K562 (cell line): Measurements from ENCODE around the gene EBF4. TPM values are rescaled to one million over a fixed set of nuclear protein-coding genes. Genes with fewer than 3 reads are reported as not detected.

ENCODE experiments used
- ATAC-seq: fragments of 200-7000 bp; cut with Tn5 transposase; 3 replicates; pipeline ENCODE4 v1.9.1; 2020; ENCODE audit warnings: moderate library complexity
- BruUV-seq: library from RNA; stranded (reverse); fragments of 400-500 nt; replicated peaks from 2 replicates; lab custom pipeline; 2021; lab: Mats Ljungman, UMichigan
- CTCF ChIA-PET: fragments of 300-600 bp; formaldehyde crosslinking; extraction: SDS; loops from one replicate; lab custom pipeline; 2021; ENCODE audit warnings: low intra/inter-chr PET ratio; lab: Yijun Ruan, JAX
- POLR2A ChIA-PET: fragments of 300-600, 350-650 bp; sonication (Branson Sonifier 250); formaldehyde crosslinking; extraction: SDS; loops from one replicate; lab custom pipeline; 2021; ENCODE audit warnings: antibody characterized with exemption, inconsistent platforms; lab: Yijun Ruan, JAX
- DNase-seq, 4 experiments: peaks; one replicate each; pipeline versions ENCODE4 v3.0.0 to v3.0.0-alpha.2; 2011 to 2018; ENCODE audit warnings: low spot score in 3 of 4, mixed read lengths in 3 of 4; ENCODE audit errors: extremely low read depth in 1 of 4
- FAIRE-seq: peaks from 2 replicates; lab custom pipeline; 2011; peaks lifted over from hg19 to GRCh38; lab: Jason Lieb, UNC
- H2AFZ ChIP-seq: 2 replicates; pipeline ENCODE4 v1.6.0; 2011; ENCODE audit warnings: low read depth, low read length, control low read depth, inconsistent platforms
- H3K27ac ChIP-seq: fragments of 200-600 bp; 3 replicates; pipeline ENCODE4 v1.8.0; 2011; ENCODE audit warnings: low read depth, mild to moderate bottlenecking, control low read depth, inconsistent platforms, low read length, moderate library complexity, mixed read lengths; ENCODE audit errors: extremely low read depth
- H3K27me3 ChIP-seq, 2 experiments: fragments of 300-600 bp in 1 of 2; 2 replicates in 1 of 2; 3 replicates in 1 of 2; pipeline versions ENCODE4 v1.6.0 to v1.8.0; 2011; ENCODE audit warnings: inconsistent platforms in 2 of 2, low read length in 2 of 2, mild to moderate bottlenecking in 1 of 2, mixed read lengths in 1 of 2, moderate library complexity in 1 of 2; ENCODE audit not compliant: control insufficient read depth in 2 of 2, insufficient read depth in 2 of 2
- H3K36me3 ChIP-seq: fragments of 300-600 bp; 3 replicates; pipeline ENCODE4 v1.8.0; 2011; ENCODE audit warnings: mild to moderate bottlenecking, low read length, inconsistent platforms; ENCODE audit not compliant: control insufficient read depth, insufficient read depth
- H3K4me1 ChIP-seq, 2 experiments: fragments of 200-600 bp in 1 of 2; replicated peaks in 1 of 2; 2 replicates in 1 of 2; 3 replicates in 1 of 2; pipeline versions ENCODE4 v1.5.1 to v1.8.0; 2011; ENCODE audit warnings: inconsistent platforms in 2 of 2, low read length in 2 of 2, mild to moderate bottlenecking in 1 of 2, mixed read lengths in 1 of 2, moderate library complexity in 1 of 2; ENCODE audit not compliant: control insufficient read depth in 2 of 2, insufficient read depth in 2 of 2
- H3K4me2 ChIP-seq: 2 replicates; pipeline ENCODE4 v1.6.1; 2011; ENCODE audit warnings: low read length, control low read depth, inconsistent platforms, mixed read lengths; ENCODE audit not compliant: insufficient read depth
- H3K4me3 ChIP-seq: fragments of 200-600 bp; sonication (generic), shearing (Covaris generic); 2 replicates; pipeline ENCODE4 v1.5.1; 2016; ENCODE audit warnings: control low read depth, inconsistent platforms
- H3K79me2 ChIP-seq: fragments of 200-600 bp; 3 replicates; pipeline ENCODE4 v1.8.0; 2011; ENCODE audit warnings: low read length, inconsistent platforms; ENCODE audit not compliant: control insufficient read depth, insufficient read depth
- H3K9ac ChIP-seq, 2 experiments: 2 replicates each; pipeline versions ENCODE4 v1.6.0 to v1.6.1; 2011; ENCODE audit warnings: low read depth in 2 of 2, low read length in 2 of 2, control low read depth in 1 of 2, inconsistent platforms in 1 of 2, mild to moderate bottlenecking in 1 of 2, mixed read lengths in 1 of 2; ENCODE audit not compliant: insufficient read depth in 1 of 2
- H3K9me1 ChIP-seq: one replicate; pipeline ENCODE4 v1.6.0; 2011; ENCODE audit warnings: inconsistent platforms, mild to moderate bottlenecking, low read length, moderate library complexity; ENCODE audit not compliant: control insufficient read depth, insufficient read depth
- H3K9me3 ChIP-seq: replicated peaks from 2 replicates; pipeline ENCODE4 v1.5.1; 2011; ENCODE audit warnings: low read depth, low read length, inconsistent platforms; ENCODE audit not compliant: control insufficient read depth, insufficient read depth
- H4K20me1 ChIP-seq: replicated peaks from 2 replicates; pipeline ENCODE4 v1.6.1; 2011; ENCODE audit warnings: low read length, inconsistent platforms, mixed read lengths; ENCODE audit not compliant: control insufficient read depth, insufficient read depth
- BHLHE40 ChIP-seq: IDR thresholded peaks from 2 replicates; pipeline ENCODE4 v1.6.1; 2011; ENCODE audit warnings: low read length, improper control_type of control experiment
- SIN3A ChIP-seq, 2 experiments: fragments of 150-350 bp in 1 of 2; IDR thresholded peaks; 2 replicates each; pipeline ENCODE4 v1.6.1; 2011 to 2016; ENCODE audit warnings: borderline replicate concordance in 2 of 2, low read depth in 2 of 2, low read length in 2 of 2, mild to moderate bottlenecking in 2 of 2, moderate library complexity in 2 of 2; ENCODE audit not compliant: control insufficient read depth in 1 of 2
- TBP ChIP-seq: optimal IDR thresholded peaks from 2 replicates; pipeline ENCODE3; 2011; ENCODE audit warnings: low read depth, low read length, improper control_type of control experiment
- ZNF184 ChIP-seq: sonication (generic); formaldehyde crosslinking; IDR thresholded peaks from 2 replicates; pipeline ENCODE4 v1.5.0; 2020; ENCODE audit warnings: missing genetic modification reagents
- ZNF41 ChIP-seq: fragments of 250-450 bp; sonication (Bioruptor Pico); conservative IDR thresholded peaks from 2 replicates; pipeline ENCODE4 v1.4.0; 2020; ENCODE audit warnings: mild to moderate bottlenecking
- ZNF79 ChIP-seq: fragments of 250-450 bp; sonication (Bioruptor Pico); IDR thresholded peaks from 2 replicates; pipeline ENCODE4 v1.4.0; 2020; ENCODE audit warnings: low read depth, mild to moderate bottlenecking, moderate library complexity
- WGBS: fragments of 100-300 bp; shearing (Covaris generic); methylation state at CpG from one replicate; pipeline ENCODE4 v1.1.6; 2016; ENCODE audit warnings: low coverage, mixed read lengths; ENCODE audit not compliant: insufficient coverage; ENCODE audit errors: missing lambda C conversion rate; 5-methylcytosine and 5-hydroxymethylcytosine counted together
- in situ Hi-C: fragments of 300-500 bp; cut with MboI; formaldehyde crosslinking; loops from 4 replicates; pipeline ENCODE4 v1.15.0; 2018; ENCODE audit warnings: inconsistent platforms, mixed read lengths
- intact Hi-C: fragments of 100-400 bp; cut with micrococcal nuclease; formaldehyde crosslinking; loops from 2 replicates; pipeline ENCODE4 v1.14.2; 2022
- polyA plus RNA-seq, 8 experiments: library from polyadenylated mRNA; depleted of rRNA in 4 of 8; stranded (reverse) in 5 of 8; unstranded in 3 of 8; fragments of >200 nt; fragmentation: Nextera tagmentation in 2 of 8; fragmentation: Illumina TruSeq in 1 of 8; extraction: Ambion mirVana in 2 of 8; extraction: Trizol in 1 of 8; gene quantifications; 2 replicates each; pipeline versions ENCODE4 v1.2.1 to v1.2.3, GENCODE V29; 2011 to 2014; ENCODE audit warnings: inconsistent platforms in 1 of 8, missing spikeins in 1 of 8
- total RNA-seq, 7 experiments: library from RNA; depleted of rRNA in 6 of 7; stranded (reverse); fragments of >200 nt in 6 of 7; fragmentation: Illumina TruSeq in 2 of 7; extraction: Trizol in 2 of 7; gene quantifications; 2 replicates each; pipeline versions ENCODE4 v1.2.1 to v1.2.3, GENCODE V29; 2011 to 2021; ENCODE audit warnings: low replicate concordance in 1 of 7

Gene EBF4
- total and polyA plus RNA-seq, 9 of the 15 experiments (the other 6 are each of a cell fraction or from before 2014, with no cell fraction given) = 0.09 TPM; not detected in 8

DNA sequence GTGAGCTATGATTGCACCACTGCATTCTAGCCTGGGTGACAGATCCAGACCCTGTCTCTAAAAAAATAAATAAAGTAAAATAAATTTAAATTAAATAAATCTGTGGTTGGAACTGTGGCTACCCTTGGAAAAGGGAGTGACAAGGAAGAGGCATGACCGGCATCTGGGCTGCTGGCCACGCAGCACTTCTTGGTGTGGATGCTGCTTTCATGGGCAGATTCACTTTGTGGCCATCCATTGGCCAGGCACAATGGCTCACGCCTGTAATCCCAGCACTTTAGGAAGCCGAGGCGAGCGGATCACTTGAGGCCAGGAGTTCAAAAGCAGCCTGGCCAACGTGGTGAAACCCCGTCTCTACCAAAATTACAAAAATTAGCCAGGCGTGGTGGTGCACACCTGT lies 16.1 kb downstream of the EBF4 start:
- no peak overlapping the region for H2AFZ ChIP-seq
- no peaks in the 10 kb centered on the region for H3K79me2 ChIP-seq
- CTCF ChIA-PET = no interaction called here
- H3K9me3 ChIP-seq = no peaks in the 10 kb centered on the region
- H3K4me1 ChIP-seq = no peaks in the 10 kb centered on the region
- no peaks in the 10 kb centered on the region for H3K9me1 ChIP-seq
- H3K36me3 ChIP-seq = no peaks in the 10 kb centered on the region
- WGBS = 4% methylated on average over 7 of the region's 9 CpGs
- no peak for ATAC-seq
- H3K4me3 ChIP-seq = no peak overlapping the region
- POLR2A ChIA-PET = interaction anchor here (0.9 to 2.0 kb wide), 4 partner anchors 10 to 131 kb away, joined by 3 to 5 read pairs (median 3); no protein-coding TSS in a partner anchor
- intact Hi-C loops = no loop called here
- H3K27me3 ChIP-seq = peaks cover 2 to 37% of the 10 kb centered on the region in 2 experiments; a peak in 2 of 5 replicates
- DNase-seq = no peak
- in situ Hi-C loops = no loop called here
- H3K4me2 ChIP-seq = no peak overlapping the region
- no peak overlapping the region for H3K27ac ChIP-seq
- TF ChIP-seq ZNF184 (CRISPR knock-in tag) = no peak
- TF ChIP-seq TBP = no peak
- TF ChIP-seq, all 486 proteins: peak for 0
- Histone ChIP-seq H4K20me1 (no peaks in the 10 kb centered on the region), H3K9ac (no peak overlapping the region)
- no peak for FAIRE-seq
- no TSS peak for BruUV-seq

DNA sequence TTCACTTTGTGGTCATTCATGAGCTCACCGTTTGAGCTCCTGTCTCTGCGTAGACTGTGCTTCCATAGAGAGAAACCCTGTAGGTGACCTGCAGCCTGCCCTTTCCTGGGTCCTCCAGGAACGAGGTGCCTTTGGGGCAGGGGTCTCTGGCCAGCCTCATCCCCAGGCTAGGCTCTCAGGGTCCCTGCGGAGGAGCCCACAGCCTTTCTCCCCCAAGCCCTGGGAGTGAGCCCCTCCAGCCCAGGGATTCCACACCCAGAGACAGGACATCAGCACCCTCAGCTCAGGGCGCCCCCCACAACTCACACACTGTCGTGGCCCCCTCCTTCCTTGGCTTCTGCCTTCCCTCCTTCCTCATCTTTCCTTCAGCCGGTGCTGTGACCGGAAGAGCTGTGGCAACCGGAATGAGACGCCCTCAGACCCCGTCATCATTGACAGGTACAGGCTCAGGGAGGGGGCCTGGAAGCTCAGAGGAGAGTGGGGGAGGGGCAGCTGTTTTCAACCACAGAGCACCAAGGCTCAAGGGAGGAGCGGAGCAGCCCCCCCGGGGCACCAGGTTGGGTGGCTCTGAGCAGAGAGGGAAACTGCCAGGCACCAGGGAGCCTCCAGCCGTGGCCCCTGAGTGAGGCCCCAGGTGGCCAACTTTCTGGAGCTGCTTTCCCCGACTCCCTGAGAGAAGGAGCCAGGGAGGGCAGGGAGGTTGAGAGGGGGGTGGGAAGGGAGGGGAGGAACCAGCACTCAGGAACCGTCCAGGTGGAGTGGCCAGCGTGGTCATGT lies 16.8 kb downstream of the EBF4 start:
- no peak overlapping the region for H3K9ac ChIP-seq
- H3K4me2 ChIP-seq = no peak overlapping the region
- ChIA-PET CTCF (no interaction called here), POLR2A (interaction anchor here (1.2 to 2.0 kb wide), 2 partner anchors 9 to 22 kb away, joined by 3 to 5 read pairs; no protein-coding TSS in a partner anchor)
- no peaks in the 10 kb centered on the region for H3K79me2 ChIP-seq
- no peaks in the 10 kb centered on the region for H3K9me3 ChIP-seq
- no peak overlapping the region for H2AFZ ChIP-seq
- intact Hi-C loops = no loop called here
- BruUV-seq = no TSS peak
- H3K9me1 ChIP-seq = no peaks in the 10 kb centered on the region
- WGBS = 0% methylated on average over 4 of the region's 17 CpGs
- H3K27ac ChIP-seq = no peak overlapping the region
- H3K27me3 ChIP-seq = peaks cover 2 to 30% of the 10 kb centered on the region in 2 experiments; a peak in 2 of 5 replicates
- in situ Hi-C loops = no loop called here
- H4K20me1 ChIP-seq = no peaks in the 10 kb centered on the region
- no peaks in the 10 kb centered on the region for H3K4me1 ChIP-seq
- no peak for TF ChIP-seq ZNF41 (CRISPR knock-in tag)
- no peak for TF ChIP-seq ZNF79 (CRISPR knock-in tag)
- no peak for TF ChIP-seq BHLHE40
- TF ChIP-seq SIN3A (IDR thresholded peaks at IDR 0.05; ENCODE audit: borderline replicate concordance in 2 of 2, control insufficient read depth in 1 of 2, low read depth in 2 of 2, low read length in 2 of 2) = no peak
- no peak for DNase-seq
- no peak for FAIRE-seq
- no peak for ATAC-seq
- H3K4me3 ChIP-seq = no peak overlapping the region
- H3K36me3 ChIP-seq = no peaks in the 10 kb centered on the region
